Peyer's patch (tissue), 4 donors: ENCODE data around the gene LAIR2.

ENCODE experiments used
- POLR2A ChIP-seq, 2 donors: fragments of 450-650 bp; IDR thresholded peaks; one replicate each; pipeline ENCODE4 v1.5.1; 2017; ENCODE audit warnings: antibody characterized with exemption in 2 of 2, mild to moderate bottlenecking in 2 of 2, moderate library complexity in 2 of 2
- TF ChIP-seq, protein P1 (sequence below), 6 experiments: fragments of 450-650 bp in 4 of 6; fragments of 200-600 bp in 2 of 6; sonication (generic) in 1 of 6; IDR thresholded peaks; one replicate each; pipeline ENCODE4 v1.5.1; 2017 to 2019; ENCODE audit warnings: antibody characterized with exemption in 6 of 6, mild to moderate bottlenecking in 3 of 6, moderate library complexity in 1 of 6

GRCh38 chr19:54469496-54469934 lies 33.1 kb upstream of the LAIR2 start:
- TF ChIP-seq, protein P1, sequence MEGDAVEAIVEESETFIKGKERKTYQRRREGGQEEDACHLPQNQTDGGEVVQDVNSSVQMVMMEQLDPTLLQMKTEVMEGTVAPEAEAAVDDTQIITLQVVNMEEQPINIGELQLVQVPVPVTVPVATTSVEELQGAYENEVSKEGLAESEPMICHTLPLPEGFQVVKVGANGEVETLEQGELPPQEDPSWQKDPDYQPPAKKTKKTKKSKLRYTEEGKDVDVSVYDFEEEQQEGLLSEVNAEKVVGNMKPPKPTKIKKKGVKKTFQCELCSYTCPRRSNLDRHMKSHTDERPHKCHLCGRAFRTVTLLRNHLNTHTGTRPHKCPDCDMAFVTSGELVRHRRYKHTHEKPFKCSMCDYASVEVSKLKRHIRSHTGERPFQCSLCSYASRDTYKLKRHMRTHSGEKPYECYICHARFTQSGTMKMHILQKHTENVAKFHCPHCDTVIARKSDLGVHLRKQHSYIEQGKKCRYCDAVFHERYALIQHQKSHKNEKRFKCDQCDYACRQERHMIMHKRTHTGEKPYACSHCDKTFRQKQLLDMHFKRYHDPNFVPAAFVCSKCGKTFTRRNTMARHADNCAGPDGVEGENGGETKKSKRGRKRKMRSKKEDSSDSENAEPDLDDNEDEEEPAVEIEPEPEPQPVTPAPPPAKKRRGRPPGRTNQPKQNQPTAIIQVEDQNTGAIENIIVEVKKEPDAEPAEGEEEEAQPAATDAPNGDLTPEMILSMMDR (IDR thresholded peaks at IDR 0.05) = no peak
- TF ChIP-seq POLR2A (IDR thresholded peaks at IDR 0.05) = peak; percentile 52 to 80
